Chondrocyte (in vitro differentiated cells): ENCODE measurements around the gene INTS14. TPM values are rescaled to one million over a fixed set of nuclear protein-coding genes. Genes with fewer than 3 reads are reported as not detected.
A peak's percentile ranks its signal among the peaks of the same experiment; 100 is the strongest.

Experiments used
- DNase-seq: peaks from one replicate; pipeline ENCODE4 v3.0.0; 2021; ENCODE audit warnings: mixed read lengths, low spot score
- H3K27ac Mint-ChIP-seq: one replicate; pipeline ENCODE4 v1.8.0; 2021; ENCODE audit warnings: mild to moderate bottlenecking, moderate library complexity, mixed read lengths; ENCODE audit not compliant: unreplicated experiment
- H3K27me3 Mint-ChIP-seq: 2 replicates; pipeline ENCODE4 v1.8.0; 2021; ENCODE audit warnings: low read depth, mixed read lengths
- H3K36me3 Mint-ChIP-seq: 2 replicates; pipeline ENCODE4 v1.8.0; 2021; ENCODE audit warnings: low read depth, mixed read lengths
- H3K4me1 Mint-ChIP-seq: 2 replicates; pipeline ENCODE4 v1.8.0; 2021; ENCODE audit warnings: low read depth, mild to moderate bottlenecking, mixed read lengths
- H3K4me3 Mint-ChIP-seq: one replicate; pipeline ENCODE4 v1.8.0; 2021; ENCODE audit warnings: mild to moderate bottlenecking, moderate library complexity, mixed read lengths; ENCODE audit not compliant: unreplicated experiment
- H3K9me3 Mint-ChIP-seq: 2 replicates; pipeline ENCODE4 v1.8.0; 2021; ENCODE audit warnings: low read depth, mixed read lengths
- total RNA-seq: library from RNA; stranded (reverse); gene quantifications from 3 replicates; pipeline ENCODE4 v1.2.1, GENCODE V29; 2021
- TF ChIP-seq, protein P1 (sequence below): fragments of 200-600 bp; sonication (generic); IDR thresholded peaks from 2 replicates; pipeline ENCODE4 v1.5.0; 2021; ENCODE audit warnings: antibody characterized with exemption, mild to moderate bottlenecking, moderate library complexity

INTS14 gene
- total RNA-seq, 1 donor from 2014 or later = 25.4 TPM

GRCh38 chr15:65638681-65639089, 27.8 kb upstream of the INTS14 start:
- TF ChIP-seq, protein P1, sequence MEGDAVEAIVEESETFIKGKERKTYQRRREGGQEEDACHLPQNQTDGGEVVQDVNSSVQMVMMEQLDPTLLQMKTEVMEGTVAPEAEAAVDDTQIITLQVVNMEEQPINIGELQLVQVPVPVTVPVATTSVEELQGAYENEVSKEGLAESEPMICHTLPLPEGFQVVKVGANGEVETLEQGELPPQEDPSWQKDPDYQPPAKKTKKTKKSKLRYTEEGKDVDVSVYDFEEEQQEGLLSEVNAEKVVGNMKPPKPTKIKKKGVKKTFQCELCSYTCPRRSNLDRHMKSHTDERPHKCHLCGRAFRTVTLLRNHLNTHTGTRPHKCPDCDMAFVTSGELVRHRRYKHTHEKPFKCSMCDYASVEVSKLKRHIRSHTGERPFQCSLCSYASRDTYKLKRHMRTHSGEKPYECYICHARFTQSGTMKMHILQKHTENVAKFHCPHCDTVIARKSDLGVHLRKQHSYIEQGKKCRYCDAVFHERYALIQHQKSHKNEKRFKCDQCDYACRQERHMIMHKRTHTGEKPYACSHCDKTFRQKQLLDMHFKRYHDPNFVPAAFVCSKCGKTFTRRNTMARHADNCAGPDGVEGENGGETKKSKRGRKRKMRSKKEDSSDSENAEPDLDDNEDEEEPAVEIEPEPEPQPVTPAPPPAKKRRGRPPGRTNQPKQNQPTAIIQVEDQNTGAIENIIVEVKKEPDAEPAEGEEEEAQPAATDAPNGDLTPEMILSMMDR = peak; percentile 95
- H3K4me3 Mint-ChIP-seq = no peak overlapping the region
- no peaks in the 10 kb centered on the region for H3K36me3 Mint-ChIP-seq
- no peak for DNase-seq
- H3K27ac Mint-ChIP-seq = no peak overlapping the region
- no peaks in the 10 kb centered on the region for H3K9me3 Mint-ChIP-seq
- no peaks in the 10 kb centered on the region for H3K27me3 Mint-ChIP-seq
- peaks cover 9% of the 10 kb centered on the region for H3K4me1 Mint-ChIP-seq

- H3K4me3 Mint-ChIP-seq = no peak overlapping the region
- TF ChIP-seq, protein P1 = no peak
- H3K4me1 Mint-ChIP-seq = peaks cover 9% of the 10 kb centered on the region
- H3K9me3 Mint-ChIP-seq = no peaks in the 10 kb centered on the region
- H3K27ac Mint-ChIP-seq = no peak overlapping the region
- no peaks in the 10 kb centered on the region for H3K36me3 Mint-ChIP-seq
- no peak for DNase-seq
- H3K27me3 Mint-ChIP-seq = no peaks in the 10 kb centered on the region
Measured at GRCh38 chr15:65638109-65638508, 27.2 kb upstream of the INTS14 start.

GRCh38 chr15:65634356-65634755, 23.4 kb upstream of the INTS14 start:
- H3K27ac Mint-ChIP-seq = no peak overlapping the region
- peaks cover 2% of the 10 kb centered on the region for H3K36me3 Mint-ChIP-seq
- no peak overlapping the region for H3K4me3 Mint-ChIP-seq
- H3K4me1 Mint-ChIP-seq = peaks cover 7% of the 10 kb centered on the region
- H3K27me3 Mint-ChIP-seq = no peaks in the 10 kb centered on the region
- H3K9me3 Mint-ChIP-seq = no peaks in the 10 kb centered on the region
- DNase-seq = no peak
- TF ChIP-seq, protein P1 = no peak

DNA sequence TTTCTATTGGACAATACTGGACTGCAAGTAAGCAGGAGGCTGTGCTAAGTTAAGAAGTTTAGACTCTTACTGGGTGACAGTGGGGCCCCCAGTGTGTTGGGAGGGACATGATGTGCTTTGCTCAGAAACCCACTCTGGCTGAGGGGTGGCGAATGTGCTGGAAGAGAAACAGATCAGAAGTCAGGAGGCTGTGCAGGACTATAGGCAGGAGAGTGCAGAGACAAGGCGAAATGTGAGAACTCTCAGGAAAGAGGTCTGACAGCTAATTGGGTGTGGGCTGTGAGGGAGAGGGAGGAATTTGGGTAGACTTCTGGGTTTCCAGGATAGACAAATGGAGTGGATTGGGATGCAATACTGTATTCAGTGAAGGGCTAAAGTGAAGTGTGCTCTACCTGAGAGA, 22.8 kb upstream of the INTS14 start:
- no peak overlapping the region for H3K4me3 Mint-ChIP-seq
- DNase-seq = no peak
- no peaks in the 10 kb centered on the region for H3K9me3 Mint-ChIP-seq
- no peak overlapping the region for H3K27ac Mint-ChIP-seq
- TF ChIP-seq, protein P1 = no peak
- peaks cover 2% of the 10 kb centered on the region for H3K36me3 Mint-ChIP-seq
- peaks cover 6% of the 10 kb centered on the region for H3K4me1 Mint-ChIP-seq
- no peaks in the 10 kb centered on the region for H3K27me3 Mint-ChIP-seq

- TF ChIP-seq, protein P1 = no peak
- no peaks in the 10 kb centered on the region for H3K4me1 Mint-ChIP-seq
- H3K36me3 Mint-ChIP-seq = peaks cover 2% of the 10 kb centered on the region
- no peaks in the 10 kb centered on the region for H3K9me3 Mint-ChIP-seq
- no peak overlapping the region for H3K4me3 Mint-ChIP-seq
- H3K27ac Mint-ChIP-seq = no peak overlapping the region
- no peaks in the 10 kb centered on the region for H3K27me3 Mint-ChIP-seq
- DNase-seq = no peak
Measured at GRCh38 chr15:65632780-65633375, 21.9 kb upstream of the INTS14 start.
